ENCODE data around the gene JAK3.
A peak's percentile ranks its signal among the peaks of the same experiment; 100 is the strongest.

The JAK3 gene

DNA sequence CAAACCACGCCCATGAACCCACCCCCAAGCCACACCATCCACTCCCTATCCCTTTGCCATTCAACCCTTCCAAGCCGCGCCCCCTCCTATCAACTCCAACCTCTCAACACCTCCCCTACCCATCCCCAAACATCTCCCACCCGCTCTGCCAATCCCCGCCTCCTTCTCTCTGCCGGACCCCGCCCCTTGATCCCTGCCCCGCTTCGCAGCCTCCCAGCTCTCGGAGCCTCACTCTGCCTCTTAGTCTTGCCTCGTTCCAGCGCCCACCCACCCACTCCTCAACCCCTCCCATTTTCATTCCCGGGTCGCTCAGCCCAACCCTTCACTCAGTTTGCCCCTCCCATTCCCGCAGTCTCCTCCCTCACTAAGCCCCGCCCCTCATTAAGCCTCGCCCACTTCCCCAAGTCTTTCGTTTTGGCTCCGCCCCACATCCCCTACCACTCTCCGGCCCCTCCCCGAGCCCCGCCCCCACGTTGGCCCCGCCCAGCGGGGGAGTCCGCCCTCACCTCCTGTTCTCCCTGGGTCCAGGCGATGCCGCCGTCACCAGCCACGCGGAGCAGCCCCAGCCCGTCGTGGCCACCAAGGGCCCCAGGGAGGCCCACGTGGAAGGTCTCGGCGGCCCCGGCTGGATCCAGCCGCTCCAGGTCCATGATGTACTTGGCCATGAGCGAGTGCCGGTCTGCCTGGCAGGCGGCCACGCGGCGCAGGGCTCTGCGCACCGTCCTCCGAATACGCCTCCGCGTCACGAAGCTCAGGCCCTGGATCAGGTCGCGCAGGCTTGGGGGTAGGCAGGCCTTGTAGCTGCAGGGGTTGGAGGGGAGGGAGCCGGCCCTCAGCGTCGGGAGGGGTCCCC lies 5.7 kb downstream of the JAK3 start:
- peak; percentile 73 for DNase-seq (ENCODE audit: insufficient read length, low spot score)
- FAIRE-seq: no peak
- TF ChIP-seq POLR2A (IDR thresholded peaks at IDR 0.05; ENCODE audit: low read depth, low read length): no peak
- no peak; the same call in 1 of the 2 replicates for TF ChIP-seq POU2F2 (IDR thresholded peaks at IDR 0.05; ENCODE audit: low read depth, low read length)
- TF ChIP-seq POLR2AphosphoS5 (IDR thresholded peaks at IDR 0.05; ENCODE audit: low read depth, low read length): no peak
- TF ChIP-seq TAF1 (IDR thresholded peaks at IDR 0.05; ENCODE audit: low read depth, low read length): no peak
- TF ChIP-seq PAX5 (IDR thresholded peaks at IDR 0.05; ENCODE audit: insufficient read depth, low read length, severe bottlenecking): no peak
- TF ChIP-seq SPI1 (IDR thresholded peaks at IDR 0.05; ENCODE audit: low read depth, low read length): no peak

DNA sequence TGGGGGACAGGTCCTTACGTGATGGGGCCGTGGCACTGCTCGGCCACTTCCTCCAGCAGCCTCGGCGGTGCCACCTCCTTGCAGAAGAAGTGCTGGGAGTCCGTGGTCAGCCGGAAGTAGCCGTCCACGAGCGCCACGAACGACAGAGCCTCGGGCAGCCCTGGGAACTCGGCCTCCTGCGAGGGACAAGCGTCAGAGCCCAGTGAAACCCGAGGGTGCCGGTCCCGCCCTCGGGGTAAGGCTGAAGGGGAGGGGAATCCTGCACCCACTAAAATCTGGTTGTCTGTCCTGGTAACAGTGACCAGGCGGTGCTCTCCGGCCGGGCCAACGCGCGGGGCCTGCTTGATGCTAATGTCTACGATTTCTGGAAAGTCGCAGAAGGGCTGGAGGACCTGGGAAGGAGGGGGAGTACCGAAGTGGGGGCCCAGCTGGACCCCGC lies 6.4 kb downstream of the JAK3 start:
- no peak for TF ChIP-seq PAX5 (IDR thresholded peaks at IDR 0.05; ENCODE audit: insufficient read depth, low read length, severe bottlenecking)
- no peak for TF ChIP-seq TAF1 (IDR thresholded peaks at IDR 0.05; ENCODE audit: low read depth, low read length)
- TF ChIP-seq POU2F2 (IDR thresholded peaks at IDR 0.05; ENCODE audit: low read depth, low read length): no peak
- TF ChIP-seq POLR2A (IDR thresholded peaks at IDR 0.05; ENCODE audit: low read depth, low read length): no peak
- TF ChIP-seq SPI1 (IDR thresholded peaks at IDR 0.05; ENCODE audit: low read depth, low read length): no peak
- TF ChIP-seq POLR2AphosphoS5 (IDR thresholded peaks at IDR 0.05; ENCODE audit: low read depth, low read length): no peak
- no peak for DNase-seq (ENCODE audit: insufficient read length, low spot score)
- FAIRE-seq: no peak

DNA sequence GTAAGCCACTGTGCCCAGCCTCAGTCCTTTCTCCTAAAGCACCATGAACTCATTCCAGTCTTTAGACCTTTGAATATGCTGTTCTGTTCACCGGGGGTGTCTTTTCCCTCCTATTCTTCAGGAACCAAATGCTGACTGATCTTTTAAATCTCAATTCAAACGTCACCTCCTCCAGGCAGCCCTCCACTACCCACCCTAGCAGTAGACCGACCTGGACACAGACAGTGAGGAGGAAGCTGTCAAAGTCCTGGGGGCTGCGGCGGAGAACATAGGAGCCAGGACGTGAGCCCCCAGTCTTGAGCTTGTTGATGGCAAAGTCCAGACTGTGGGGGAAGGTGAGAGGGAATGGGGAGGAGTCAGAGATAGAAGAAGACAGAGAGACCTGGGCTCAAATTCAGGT lies 7.8 kb downstream of the JAK3 start:
- no peak for TF ChIP-seq POU2F2 (IDR thresholded peaks at IDR 0.05; ENCODE audit: low read depth, low read length)
- no peak for TF ChIP-seq SPI1 (IDR thresholded peaks at IDR 0.05; ENCODE audit: low read depth, low read length)
- no peak for TF ChIP-seq POLR2AphosphoS5 (IDR thresholded peaks at IDR 0.05; ENCODE audit: low read depth, low read length)
- TF ChIP-seq PAX5 (IDR thresholded peaks at IDR 0.05; ENCODE audit: insufficient read depth, low read length, severe bottlenecking): no peak
- TF ChIP-seq POLR2A (IDR thresholded peaks at IDR 0.05; ENCODE audit: low read depth, low read length): no peak
- no peak for TF ChIP-seq TAF1 (IDR thresholded peaks at IDR 0.05; ENCODE audit: low read depth, low read length)
- no peak for FAIRE-seq
- no peak for DNase-seq (ENCODE audit: insufficient read length, low spot score)

DNA sequence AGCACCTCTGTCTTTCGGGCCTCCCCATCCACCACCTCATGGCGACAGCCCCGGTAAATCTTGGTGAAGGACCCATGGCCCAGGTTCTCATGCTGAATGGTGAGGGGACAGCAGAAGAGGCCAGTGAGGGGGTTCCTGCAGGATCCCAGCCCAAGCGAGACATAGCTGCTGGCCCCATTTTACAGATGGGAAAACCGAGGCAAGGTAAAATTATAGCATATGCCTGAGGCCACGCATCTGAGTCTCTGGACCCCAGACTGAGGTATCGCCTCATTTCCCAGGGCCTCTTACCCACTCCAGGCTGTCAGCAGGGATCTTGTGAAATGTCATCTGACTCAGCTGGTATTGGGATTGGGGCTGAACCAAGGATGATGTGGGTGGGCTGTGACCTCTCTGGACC lies 9.8 kb downstream of the JAK3 start:
- FAIRE-seq (no peak), DNase-seq (ENCODE audit: insufficient read length, low spot score) (no peak)
- TF ChIP-seq TAF1 (IDR thresholded peaks at IDR 0.05; ENCODE audit: low read depth, low read length): no peak
- no peak for TF ChIP-seq POU2F2 (IDR thresholded peaks at IDR 0.05; ENCODE audit: low read depth, low read length)
- TF ChIP-seq POLR2AphosphoS5 (IDR thresholded peaks at IDR 0.05; ENCODE audit: low read depth, low read length): no peak
- TF ChIP-seq PAX5 (IDR thresholded peaks at IDR 0.05; ENCODE audit: insufficient read depth, low read length, severe bottlenecking): no peak
- TF ChIP-seq POLR2A (IDR thresholded peaks at IDR 0.05; ENCODE audit: low read depth, low read length): no peak
- no peak for TF ChIP-seq SPI1 (IDR thresholded peaks at IDR 0.05; ENCODE audit: low read depth, low read length)

DNA sequence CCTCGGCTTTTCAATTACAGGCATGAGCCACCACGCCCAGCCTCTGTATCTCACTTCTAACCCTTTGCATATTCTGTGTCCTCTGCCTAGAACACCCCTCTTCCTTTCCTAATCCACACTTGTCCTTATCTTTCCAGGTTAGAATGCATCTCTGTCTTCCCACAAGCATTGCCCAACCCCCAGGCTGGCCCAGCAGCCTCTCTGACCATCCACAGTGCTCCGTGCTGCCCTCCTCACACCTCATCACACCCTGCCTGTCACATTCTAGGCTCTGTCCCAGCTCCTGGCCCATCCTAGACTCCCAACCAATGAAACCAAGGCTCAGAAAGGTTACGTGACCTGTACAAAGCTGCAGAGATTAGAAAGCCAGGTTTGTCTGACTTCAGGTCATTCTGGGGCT lies 11.3 kb downstream of the JAK3 start:
- FAIRE-seq (no peak), DNase-seq (ENCODE audit: insufficient read length, low spot score) (no peak)
- TF ChIP-seq POLR2A (IDR thresholded peaks at IDR 0.05; ENCODE audit: low read depth, low read length): no peak

DNA sequence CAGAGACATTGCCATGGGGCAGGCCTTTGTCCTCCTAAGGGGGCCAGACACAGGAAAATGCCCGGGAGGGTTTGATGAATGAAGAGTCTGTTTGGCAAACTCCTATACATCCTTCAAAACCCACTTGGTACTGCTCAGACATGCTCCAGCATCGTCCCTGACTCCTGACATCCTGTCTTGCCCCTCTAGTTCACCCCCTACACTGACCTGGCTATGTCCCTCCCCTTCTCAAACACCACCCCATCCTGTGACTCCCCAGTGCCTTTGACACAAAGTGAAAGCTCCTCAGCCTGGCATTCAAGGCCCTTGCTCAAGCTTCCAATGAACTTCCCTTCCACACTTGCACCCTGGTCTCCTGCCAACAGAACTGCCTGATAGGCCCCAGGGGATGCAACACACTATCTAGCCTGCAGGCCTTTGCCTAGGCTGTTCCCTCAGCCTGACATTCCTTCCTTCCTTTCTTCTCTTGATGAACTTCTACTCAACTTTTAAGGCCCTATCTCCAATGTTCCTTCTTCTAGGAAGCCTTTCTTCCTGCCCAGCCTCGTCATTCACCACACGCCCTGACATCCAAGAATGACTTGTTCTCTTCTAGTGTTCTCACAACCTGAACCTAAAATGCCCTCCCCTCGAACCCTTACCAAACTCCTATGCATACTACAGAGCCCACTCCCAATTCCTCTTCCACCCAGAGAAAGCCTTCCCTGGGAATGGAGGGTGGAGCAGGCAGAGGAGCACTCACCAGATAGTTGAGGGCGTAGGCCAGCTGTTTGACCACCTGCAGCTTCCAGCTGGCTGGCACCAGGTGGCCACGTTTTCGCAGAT lies 12.4 kb downstream of the JAK3 start:
- TF ChIP-seq TAF1 (IDR thresholded peaks at IDR 0.05; ENCODE audit: low read depth, low read length) (no peak), POLR2A (IDR thresholded peaks at IDR 0.05; ENCODE audit: low read depth, low read length) (no peak), POLR2AphosphoS5 (IDR thresholded peaks at IDR 0.05; ENCODE audit: low read depth, low read length) (no peak; the same call in 1 of the 2 replicates)
- no peak for FAIRE-seq

DNA sequence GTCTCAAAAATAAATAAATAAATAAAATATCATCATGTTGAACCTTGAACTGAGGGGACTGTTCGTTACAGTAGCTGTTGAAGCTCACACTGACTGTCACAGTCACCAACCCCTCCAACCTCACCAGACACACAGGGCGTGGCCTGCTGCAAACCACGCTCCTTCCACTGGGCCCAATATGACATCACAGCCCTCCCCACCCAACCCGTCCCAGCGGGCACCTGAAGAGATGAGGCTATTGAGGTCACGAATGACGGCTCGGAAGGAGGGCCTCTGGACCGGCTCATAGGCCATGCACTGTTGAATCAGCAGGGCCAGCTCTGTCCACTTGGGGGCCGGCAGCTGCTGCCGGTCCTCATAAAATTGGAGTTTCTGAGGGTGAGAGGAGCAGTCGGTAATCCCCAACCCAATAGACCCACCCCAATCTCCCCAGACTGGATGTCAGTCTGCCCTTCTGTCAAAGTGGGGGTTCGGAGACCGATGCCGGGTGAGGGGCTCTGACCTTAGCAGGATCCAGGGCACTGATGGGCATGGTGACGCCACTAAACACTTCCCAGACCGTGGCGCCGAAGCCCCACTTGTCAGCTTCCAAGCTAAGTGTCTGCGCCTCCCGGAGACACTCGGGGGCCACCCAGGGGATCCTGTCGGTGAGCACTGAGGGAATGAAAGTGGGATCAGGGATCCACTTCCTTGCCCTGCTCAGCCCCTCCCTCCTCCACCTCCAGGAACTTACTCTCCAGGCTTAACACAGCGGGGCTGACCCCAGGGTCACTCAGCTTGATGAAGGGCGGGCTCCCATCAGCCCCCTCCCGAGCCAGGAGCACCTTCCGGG lies 13.2 kb downstream of the JAK3 start:
- TF ChIP-seq POU2F2 (IDR thresholded peaks at IDR 0.05; ENCODE audit: low read depth, low read length): no peak
- no peak for FAIRE-seq
- no peak for DNase-seq (ENCODE audit: insufficient read length, low spot score)

More for the DNA sequence above, 12.4 kb downstream of the JAK3 start:
- no peak for DNase-seq (ENCODE audit: insufficient read length, low spot score)

DNA sequence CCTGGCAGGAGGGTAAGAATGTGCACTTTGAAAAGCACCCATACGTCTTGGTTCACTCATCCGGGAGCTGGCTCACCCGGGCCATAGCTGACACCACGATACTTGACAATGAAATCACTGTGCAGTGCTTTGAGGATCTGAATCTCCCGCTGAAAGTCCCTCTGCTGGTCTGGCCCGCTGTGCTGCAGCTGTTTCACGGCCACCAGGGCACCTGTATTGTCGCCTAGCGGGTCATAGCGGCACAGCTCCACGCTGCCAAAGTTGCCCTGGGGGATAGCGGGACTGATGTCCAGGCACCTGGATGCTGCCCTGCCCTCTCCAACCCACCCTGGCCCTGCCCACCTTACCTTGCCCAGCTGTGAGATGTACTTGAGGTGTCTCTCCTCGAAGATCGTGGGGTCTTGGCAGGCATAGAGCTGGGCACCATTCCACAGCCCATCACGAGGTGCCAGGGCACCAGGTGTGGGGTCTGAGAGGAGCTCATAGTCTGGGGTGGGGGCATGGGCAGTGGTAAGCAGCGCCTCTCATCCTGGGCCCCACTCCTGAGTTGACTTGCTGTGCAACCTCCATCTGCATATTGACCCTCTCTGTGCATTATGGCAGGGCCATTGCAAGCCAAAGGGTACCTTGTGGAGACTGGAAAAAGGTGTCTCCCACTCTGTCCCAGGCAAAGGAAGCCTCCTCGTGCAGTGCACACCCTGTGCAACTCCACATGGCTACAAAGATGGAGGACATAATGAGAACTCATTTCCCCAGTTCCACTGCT lies 15.2 kb downstream of the JAK3 start:
- TF ChIP-seq POLR2AphosphoS5 (IDR thresholded peaks at IDR 0.05; ENCODE audit: low read depth, low read length) (no peak), POLR2A (IDR thresholded peaks at IDR 0.05; ENCODE audit: low read depth, low read length) (no peak), POU2F2 (IDR thresholded peaks at IDR 0.05; ENCODE audit: low read depth, low read length) (no peak), SPI1 (IDR thresholded peaks at IDR 0.05; ENCODE audit: low read depth, low read length) (no peak), PAX5 (IDR thresholded peaks at IDR 0.05; ENCODE audit: insufficient read depth, low read length, severe bottlenecking) (no peak), TAF1 (IDR thresholded peaks at IDR 0.05; ENCODE audit: low read depth, low read length) (no peak)
- no peak for FAIRE-seq
- no peak for DNase-seq (ENCODE audit: insufficient read length, low spot score)

DNA sequence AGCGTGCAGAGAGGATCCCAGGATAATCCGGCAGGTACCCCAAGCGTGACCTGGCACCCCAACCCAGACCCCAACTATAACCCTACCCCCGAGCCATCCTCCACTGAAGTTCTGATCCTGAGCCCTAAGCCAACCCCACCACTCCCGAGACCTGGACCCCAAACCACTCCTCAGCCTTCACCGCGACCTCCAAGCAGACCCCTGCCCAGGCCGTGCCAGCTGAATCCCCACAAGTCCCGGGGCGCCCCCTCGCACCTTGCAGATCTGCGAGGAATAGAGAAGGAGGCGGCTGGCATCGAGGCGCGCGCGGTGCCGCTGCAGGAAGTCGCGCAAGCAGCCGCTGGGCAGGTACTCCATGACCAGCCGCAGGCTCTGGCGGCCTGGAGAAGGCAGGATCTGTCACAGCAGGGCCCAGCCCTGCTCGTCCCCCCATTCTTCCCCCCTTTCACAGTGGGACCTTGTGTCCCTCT lies 16.3 kb downstream of the JAK3 start:
- TF ChIP-seq POU2F2 (IDR thresholded peaks at IDR 0.05; ENCODE audit: low read depth, low read length) (no peak), SPI1 (IDR thresholded peaks at IDR 0.05; ENCODE audit: low read depth, low read length) (no peak), PAX5 (IDR thresholded peaks at IDR 0.05; ENCODE audit: insufficient read depth, low read length, severe bottlenecking) (no peak), POLR2A (IDR thresholded peaks at IDR 0.05; ENCODE audit: low read depth, low read length) (no peak), POLR2AphosphoS5 (IDR thresholded peaks at IDR 0.05; ENCODE audit: low read depth, low read length) (no peak), TAF1 (IDR thresholded peaks at IDR 0.05; ENCODE audit: low read depth, low read length) (no peak)
- DNase-seq (ENCODE audit: insufficient read length, low spot score): no peak
- FAIRE-seq: no peak

All from GM12891 (cell line).